Measurements from ENCODE around the gene MOV10L1.

DNA sequence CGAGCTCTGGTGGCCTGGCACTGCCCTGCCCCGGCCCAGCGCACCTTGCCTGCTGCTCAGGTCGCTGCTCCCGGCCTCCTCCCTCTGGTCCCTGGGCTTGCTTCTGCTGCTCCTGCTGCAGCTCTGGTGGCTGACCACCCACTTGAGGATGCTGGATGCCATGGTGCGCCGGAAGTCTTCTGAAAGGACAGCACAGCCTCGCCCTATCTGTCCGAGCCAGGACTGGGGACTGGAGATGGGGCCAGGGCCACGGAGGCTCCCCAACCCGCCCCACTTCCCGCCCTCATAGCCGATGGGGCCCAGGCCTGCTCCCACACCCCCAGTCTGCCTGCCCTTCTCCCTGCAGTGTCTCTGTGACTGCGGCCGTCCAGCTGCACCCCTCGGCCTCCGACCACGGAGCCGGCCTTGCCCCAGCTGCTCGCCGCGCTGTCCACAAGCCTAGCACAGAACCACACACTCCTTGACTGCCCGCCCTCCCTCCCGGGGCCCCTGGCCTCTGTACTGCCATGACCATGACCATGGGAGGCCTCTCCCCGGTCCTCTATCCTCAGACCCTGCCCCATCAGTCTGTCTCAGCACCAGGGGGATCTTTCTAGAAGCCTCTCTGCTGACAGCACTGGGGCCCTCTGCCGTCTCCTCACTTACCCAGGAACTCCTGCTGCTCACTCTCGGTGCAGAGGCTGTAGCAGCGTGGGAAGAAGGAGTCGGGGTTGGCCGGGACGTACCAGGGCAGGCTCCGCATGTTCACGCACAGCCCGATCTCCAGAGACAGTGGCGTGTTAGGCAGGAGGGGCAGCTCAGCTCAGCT, 44.4 kb upstream of the MOV10L1 start:
- no peak for TF ChIP-seq POLR2A (IDR thresholded peaks at IDR 0.05)
- TF ChIP-seq, protein P1, sequence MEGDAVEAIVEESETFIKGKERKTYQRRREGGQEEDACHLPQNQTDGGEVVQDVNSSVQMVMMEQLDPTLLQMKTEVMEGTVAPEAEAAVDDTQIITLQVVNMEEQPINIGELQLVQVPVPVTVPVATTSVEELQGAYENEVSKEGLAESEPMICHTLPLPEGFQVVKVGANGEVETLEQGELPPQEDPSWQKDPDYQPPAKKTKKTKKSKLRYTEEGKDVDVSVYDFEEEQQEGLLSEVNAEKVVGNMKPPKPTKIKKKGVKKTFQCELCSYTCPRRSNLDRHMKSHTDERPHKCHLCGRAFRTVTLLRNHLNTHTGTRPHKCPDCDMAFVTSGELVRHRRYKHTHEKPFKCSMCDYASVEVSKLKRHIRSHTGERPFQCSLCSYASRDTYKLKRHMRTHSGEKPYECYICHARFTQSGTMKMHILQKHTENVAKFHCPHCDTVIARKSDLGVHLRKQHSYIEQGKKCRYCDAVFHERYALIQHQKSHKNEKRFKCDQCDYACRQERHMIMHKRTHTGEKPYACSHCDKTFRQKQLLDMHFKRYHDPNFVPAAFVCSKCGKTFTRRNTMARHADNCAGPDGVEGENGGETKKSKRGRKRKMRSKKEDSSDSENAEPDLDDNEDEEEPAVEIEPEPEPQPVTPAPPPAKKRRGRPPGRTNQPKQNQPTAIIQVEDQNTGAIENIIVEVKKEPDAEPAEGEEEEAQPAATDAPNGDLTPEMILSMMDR (IDR thresholded peaks at IDR 0.05): no peak

All from Peyer's patch (tissue), 4 donors.